Omental fat pad (tissue), 4 donors: ENCODE measurements around the gene GUK1. TPM values are rescaled to one million over a fixed set of nuclear protein-coding genes. Genes with fewer than 3 reads are reported as not detected.

Experiments
- ATAC-seq: fragments of 150-250 bp; one replicate; pipeline ENCODE4 v1.9.1; 2016; ENCODE audit warnings: mild to moderate bottlenecking, moderate library complexity; ENCODE audit not compliant: low FRiP score
- DNase-seq: peaks from one replicate; pipeline ENCODE4 v3.0.0-alpha.2; 2019; ENCODE audit warnings: low spot score
- total RNA-seq, 4 donors: library from RNA; depleted of rRNA; stranded (reverse); fragments of >200 nt; gene quantifications; one replicate each; pipeline ENCODE4 v1.1.0, GENCODE V29; 2016
- TF ChIP-seq, protein P1 (sequence below), 3 donors: fragments of 450-650 bp; IDR thresholded peaks; one replicate each; pipeline ENCODE4 v1.5.1; 2016 to 2017; ENCODE audit warnings: antibody characterized with exemption in 3 of 3, mild to moderate bottlenecking in 3 of 3, moderate library complexity in 2 of 3

The GUK1 gene
- total RNA-seq, 4 donors from 2014 or later = 285 to 404 (median 308) TPM

- DNase-seq (peak; percentile 16), ATAC-seq (no peak)
- TF ChIP-seq, protein P1, sequence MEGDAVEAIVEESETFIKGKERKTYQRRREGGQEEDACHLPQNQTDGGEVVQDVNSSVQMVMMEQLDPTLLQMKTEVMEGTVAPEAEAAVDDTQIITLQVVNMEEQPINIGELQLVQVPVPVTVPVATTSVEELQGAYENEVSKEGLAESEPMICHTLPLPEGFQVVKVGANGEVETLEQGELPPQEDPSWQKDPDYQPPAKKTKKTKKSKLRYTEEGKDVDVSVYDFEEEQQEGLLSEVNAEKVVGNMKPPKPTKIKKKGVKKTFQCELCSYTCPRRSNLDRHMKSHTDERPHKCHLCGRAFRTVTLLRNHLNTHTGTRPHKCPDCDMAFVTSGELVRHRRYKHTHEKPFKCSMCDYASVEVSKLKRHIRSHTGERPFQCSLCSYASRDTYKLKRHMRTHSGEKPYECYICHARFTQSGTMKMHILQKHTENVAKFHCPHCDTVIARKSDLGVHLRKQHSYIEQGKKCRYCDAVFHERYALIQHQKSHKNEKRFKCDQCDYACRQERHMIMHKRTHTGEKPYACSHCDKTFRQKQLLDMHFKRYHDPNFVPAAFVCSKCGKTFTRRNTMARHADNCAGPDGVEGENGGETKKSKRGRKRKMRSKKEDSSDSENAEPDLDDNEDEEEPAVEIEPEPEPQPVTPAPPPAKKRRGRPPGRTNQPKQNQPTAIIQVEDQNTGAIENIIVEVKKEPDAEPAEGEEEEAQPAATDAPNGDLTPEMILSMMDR (IDR thresholded peaks at IDR 0.05) = no peak
Measured at GRCh38 chr1:228150120-228150460, 10.0 kb downstream of the GUK1 start.

GRCh38 chr1:228150461-228151179, 10.5 kb downstream of the GUK1 start:
- DNase-seq = peak; percentile 22

GRCh38 chr1:228151180-228151925, 11.3 kb downstream of the GUK1 start:
- TF ChIP-seq, protein P1 (IDR thresholded peaks at IDR 0.05) = no peak
- no peak for ATAC-seq
- no peak for DNase-seq

More at GRCh38 chr1:228150461-228151179, 10.5 kb downstream of the GUK1 start:
- TF ChIP-seq, protein P1 (IDR thresholded peaks at IDR 0.05) = no peak
- ATAC-seq = peak; percentile 80

GRCh38 chr1:228152097-228152917, 12.2 kb downstream of the GUK1 start:
- ATAC-seq (no peak), DNase-seq (no peak)
- TF ChIP-seq, protein P1 (IDR thresholded peaks at IDR 0.05) = no peak

GRCh38 chr1:228152918-228153258, 12.8 kb downstream of the GUK1 start:
- TF ChIP-seq, protein P1 (IDR thresholded peaks at IDR 0.05) = no peak
- DNase-seq (no peak), ATAC-seq (no peak)

DNA sequence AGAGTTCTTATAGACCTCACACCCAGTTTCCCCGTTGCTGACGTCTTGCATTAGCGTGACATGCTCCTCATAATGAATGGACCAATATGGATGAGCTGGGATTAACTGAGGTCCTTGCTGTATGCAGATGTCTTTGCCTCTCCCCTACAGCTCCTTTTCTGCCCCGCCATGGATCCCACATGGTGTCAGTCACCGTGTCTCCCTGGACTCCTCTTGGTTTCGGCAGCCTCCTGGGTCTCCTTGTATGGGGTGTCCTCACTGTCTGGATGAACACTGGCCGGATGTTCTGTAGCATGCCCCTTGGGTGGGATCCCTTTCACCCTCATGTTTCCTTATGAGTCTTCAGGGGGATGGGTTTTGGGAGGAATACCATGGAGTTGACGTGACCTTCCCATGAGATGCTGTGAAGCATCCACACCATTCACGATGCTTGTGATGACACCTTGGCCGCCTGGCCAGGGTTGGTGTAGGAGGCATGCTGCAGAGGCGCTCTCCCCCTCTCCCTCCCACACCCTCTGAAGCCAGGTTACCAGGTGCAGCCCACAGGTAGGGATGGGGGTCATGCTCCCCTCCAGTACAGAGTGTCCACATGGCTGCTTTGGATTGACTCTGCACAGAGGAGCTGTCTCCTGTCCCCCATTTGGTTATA, 14.1 kb downstream of the GUK1 start:
- DNase-seq (no peak), ATAC-seq (no peak)
- TF ChIP-seq, protein P1 (IDR thresholded peaks at IDR 0.05) = no peak
